Suprapubic skin (tissue), 4 donors: ENCODE data around the gene NAA20.

Experiments used
- POLR2A ChIP-seq, 2 donors: fragments of 450-650 bp; IDR thresholded peaks; one replicate each; pipeline ENCODE4 v1.6.1; 2017; ENCODE audit warnings: antibody characterized with exemption in 2 of 2, mild to moderate bottlenecking in 2 of 2, moderate library complexity in 2 of 2
- POLR2AphosphoS5 ChIP-seq, 3 donors: sonication (generic); formaldehyde crosslinking; IDR thresholded peaks; one replicate each; pipeline ENCODE4 v1.6.1; 2017; ENCODE audit warnings: antibody characterized with exemption in 3 of 3
- TF ChIP-seq, protein P1 (sequence below), 2 donors: fragments of 200-600 bp in 1 of 2; fragments of 450-650 bp in 1 of 2; sonication (generic) in 1 of 2; IDR thresholded peaks; one replicate each; pipeline ENCODE4 v1.5.1; 2016 to 2019; ENCODE audit warnings: antibody characterized with exemption in 2 of 2, mild to moderate bottlenecking in 1 of 2, moderate library complexity in 1 of 2

DNA sequence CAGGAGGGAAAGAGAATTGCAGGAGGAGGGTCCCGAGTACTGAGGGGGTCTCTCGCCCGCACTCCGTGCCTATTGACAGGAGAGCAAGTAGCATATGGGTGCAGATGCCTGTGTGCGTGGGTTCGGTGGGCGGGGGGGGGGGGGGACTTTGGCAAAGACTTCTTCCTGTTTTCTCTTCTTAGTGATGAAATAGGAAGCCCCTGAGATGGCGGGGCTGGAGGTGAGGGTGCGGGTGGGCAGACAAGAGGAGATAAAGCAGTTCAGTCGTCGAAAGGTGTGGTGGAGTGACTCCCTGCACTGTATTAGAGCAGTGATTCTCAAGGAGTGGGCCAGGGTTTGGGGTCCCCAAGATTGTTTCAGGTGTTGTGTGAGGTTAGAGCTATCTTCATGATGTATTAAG, 3.7 kb downstream of the NAA20 start:
- TF ChIP-seq POLR2A (IDR thresholded peaks at IDR 0.05) = no peak
- TF ChIP-seq, protein P1, sequence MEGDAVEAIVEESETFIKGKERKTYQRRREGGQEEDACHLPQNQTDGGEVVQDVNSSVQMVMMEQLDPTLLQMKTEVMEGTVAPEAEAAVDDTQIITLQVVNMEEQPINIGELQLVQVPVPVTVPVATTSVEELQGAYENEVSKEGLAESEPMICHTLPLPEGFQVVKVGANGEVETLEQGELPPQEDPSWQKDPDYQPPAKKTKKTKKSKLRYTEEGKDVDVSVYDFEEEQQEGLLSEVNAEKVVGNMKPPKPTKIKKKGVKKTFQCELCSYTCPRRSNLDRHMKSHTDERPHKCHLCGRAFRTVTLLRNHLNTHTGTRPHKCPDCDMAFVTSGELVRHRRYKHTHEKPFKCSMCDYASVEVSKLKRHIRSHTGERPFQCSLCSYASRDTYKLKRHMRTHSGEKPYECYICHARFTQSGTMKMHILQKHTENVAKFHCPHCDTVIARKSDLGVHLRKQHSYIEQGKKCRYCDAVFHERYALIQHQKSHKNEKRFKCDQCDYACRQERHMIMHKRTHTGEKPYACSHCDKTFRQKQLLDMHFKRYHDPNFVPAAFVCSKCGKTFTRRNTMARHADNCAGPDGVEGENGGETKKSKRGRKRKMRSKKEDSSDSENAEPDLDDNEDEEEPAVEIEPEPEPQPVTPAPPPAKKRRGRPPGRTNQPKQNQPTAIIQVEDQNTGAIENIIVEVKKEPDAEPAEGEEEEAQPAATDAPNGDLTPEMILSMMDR (IDR thresholded peaks at IDR 0.05) = no peak
- no peak for TF ChIP-seq POLR2AphosphoS5 (IDR thresholded peaks at IDR 0.05)
